Tibial nerve (tissue), 4 donors: ENCODE measurements around the gene DNAJC10.

ENCODE experiments used
- EP300 ChIP-seq, 2 donors: sonication (generic); formaldehyde crosslinking; IDR thresholded peaks; one replicate each; pipeline ENCODE4 v1.6.1; 2017; ENCODE audit warnings: antibody characterized with exemption in 2 of 2, mild to moderate bottlenecking in 1 of 2
- POLR2A ChIP-seq, 2 donors: fragments of 450-650 bp; IDR thresholded peaks; one replicate each; pipeline ENCODE4 v1.6.1; 2017; ENCODE audit warnings: antibody characterized with exemption in 2 of 2, mild to moderate bottlenecking in 2 of 2, moderate library complexity in 2 of 2
- TF ChIP-seq, protein P1 (sequence below), 5 experiments: fragments of 200-600 bp in 3 of 5; fragments of 450-650 bp in 2 of 5; sonication (generic) in 3 of 5; IDR thresholded peaks; one replicate each; pipeline ENCODE4 v1.5.1; 2016 to 2019; ENCODE audit warnings: antibody characterized with exemption in 5 of 5, mild to moderate bottlenecking in 3 of 5, moderate library complexity in 2 of 5

DNA sequence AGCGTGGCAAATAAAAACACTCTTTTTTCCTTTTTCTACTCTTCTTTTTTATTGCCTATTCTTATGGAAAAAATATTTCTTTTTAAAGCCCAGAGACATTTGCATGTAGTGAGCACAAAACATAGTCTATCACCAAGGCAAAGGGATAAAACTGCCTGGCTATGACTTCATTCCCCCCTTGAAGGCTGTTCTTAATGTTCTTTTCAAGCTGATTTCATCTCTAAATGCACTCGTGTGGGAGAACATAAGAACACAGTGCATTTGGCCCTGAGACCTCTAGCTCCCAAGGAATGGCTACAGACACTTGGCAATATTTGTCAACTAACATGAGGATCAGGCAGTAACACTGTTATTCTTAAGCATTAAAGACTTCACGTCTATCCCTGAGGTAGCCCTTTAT, 17.4 kb upstream of the DNAJC10 start:
- TF ChIP-seq, protein P1, sequence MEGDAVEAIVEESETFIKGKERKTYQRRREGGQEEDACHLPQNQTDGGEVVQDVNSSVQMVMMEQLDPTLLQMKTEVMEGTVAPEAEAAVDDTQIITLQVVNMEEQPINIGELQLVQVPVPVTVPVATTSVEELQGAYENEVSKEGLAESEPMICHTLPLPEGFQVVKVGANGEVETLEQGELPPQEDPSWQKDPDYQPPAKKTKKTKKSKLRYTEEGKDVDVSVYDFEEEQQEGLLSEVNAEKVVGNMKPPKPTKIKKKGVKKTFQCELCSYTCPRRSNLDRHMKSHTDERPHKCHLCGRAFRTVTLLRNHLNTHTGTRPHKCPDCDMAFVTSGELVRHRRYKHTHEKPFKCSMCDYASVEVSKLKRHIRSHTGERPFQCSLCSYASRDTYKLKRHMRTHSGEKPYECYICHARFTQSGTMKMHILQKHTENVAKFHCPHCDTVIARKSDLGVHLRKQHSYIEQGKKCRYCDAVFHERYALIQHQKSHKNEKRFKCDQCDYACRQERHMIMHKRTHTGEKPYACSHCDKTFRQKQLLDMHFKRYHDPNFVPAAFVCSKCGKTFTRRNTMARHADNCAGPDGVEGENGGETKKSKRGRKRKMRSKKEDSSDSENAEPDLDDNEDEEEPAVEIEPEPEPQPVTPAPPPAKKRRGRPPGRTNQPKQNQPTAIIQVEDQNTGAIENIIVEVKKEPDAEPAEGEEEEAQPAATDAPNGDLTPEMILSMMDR (IDR thresholded peaks at IDR 0.05): no peak
- TF ChIP-seq POLR2A (IDR thresholded peaks at IDR 0.05) (no peak), EP300 (IDR thresholded peaks at IDR 0.05) (no peak)
